HEK293 (cell line): ENCODE results near the gene ZNF607.

ENCODE experiments used
- BCL11B ChIP-seq: fragments of 450-650 bp; formaldehyde crosslinking; IDR thresholded peaks from 2 replicates; pipeline ENCODE4 v1.5.1; 2016; ENCODE audit warnings: low read depth, missing biosample characterization, missing genetic modification characterization
- KLF7 ChIP-seq: fragments of 450-650 bp; formaldehyde crosslinking; IDR thresholded peaks from 2 replicates; pipeline ENCODE4 v1.5.1; 2016; ENCODE audit warnings: missing biosample characterization, missing genetic modification characterization, borderline replicate concordance
- MZF1 ChIP-seq: fragments of 450-650 bp; formaldehyde crosslinking; IDR thresholded peaks from 2 replicates; pipeline ENCODE4 v1.5.1; 2017; ENCODE audit warnings: missing biosample characterization, missing genetic modification characterization, borderline replicate concordance
- SCRT1 ChIP-seq: fragments of 450-650 bp; formaldehyde crosslinking; IDR thresholded peaks from 2 replicates; pipeline ENCODE4 v1.5.1; 2016; ENCODE audit warnings: missing biosample characterization, missing genetic modification characterization, borderline replicate concordance
- SP3 ChIP-seq: fragments of 450-650 bp; formaldehyde crosslinking; IDR thresholded peaks from 2 replicates; pipeline ENCODE4 v1.5.1; 2016; ENCODE audit warnings: missing biosample characterization, missing genetic modification characterization
- TCF7L2 ChIP-seq: IDR thresholded peaks from 2 replicates; pipeline ENCODE4 v1.6.1; 2011; ENCODE audit warnings: low read depth, mild to moderate bottlenecking, inconsistent platforms, low read length, moderate library complexity, borderline replicate concordance
- ZBTB21 ChIP-seq: fragments of 450-650 bp; formaldehyde crosslinking; IDR thresholded peaks from 2 replicates; pipeline ENCODE4 v1.5.1; 2017; ENCODE audit warnings: missing biosample characterization, missing genetic modification characterization
- ZBTB48 ChIP-seq: fragments of 450-650 bp; formaldehyde crosslinking; IDR thresholded peaks from 2 replicates; pipeline ENCODE4 v1.5.1; 2016; ENCODE audit warnings: missing biosample characterization, missing genetic modification characterization
- ZFP37 ChIP-seq: fragments of 450-650 bp; formaldehyde crosslinking; IDR thresholded peaks from 2 replicates; pipeline ENCODE4 v1.5.1; 2016; ENCODE audit warnings: missing biosample characterization, missing genetic modification characterization
- ZNF146 ChIP-seq: fragments of 450-650 bp; formaldehyde crosslinking; IDR thresholded peaks from 2 replicates; pipeline ENCODE4 v1.5.1; 2016; ENCODE audit warnings: missing biosample characterization, missing genetic modification characterization
- ZNF335 ChIP-seq: fragments of 450-650 bp; formaldehyde crosslinking; conservative IDR thresholded peaks from 2 replicates; pipeline ENCODE4 v1.5.1; 2016; ENCODE audit warnings: missing biosample characterization, missing genetic modification characterization
- ZNF341 ChIP-seq: fragments of 450-650 bp; formaldehyde crosslinking; IDR thresholded peaks from 2 replicates; pipeline ENCODE4; 2016; ENCODE audit warnings: low read depth, missing biosample characterization, missing genetic modification characterization
- ZNF37A ChIP-seq: fragments of 450-650 bp; IDR thresholded peaks from 2 replicates; pipeline ENCODE4 v1.5.1; 2018; ENCODE audit warnings: missing biosample characterization, missing genetic modification characterization
- ZNF423 ChIP-seq: fragments of 450-650 bp; formaldehyde crosslinking; IDR thresholded peaks from 2 replicates; pipeline ENCODE4 v1.5.1; 2016; ENCODE audit warnings: missing biosample characterization, missing genetic modification characterization
- ZNF561 ChIP-seq: fragments of 450-650 bp; IDR thresholded peaks from 2 replicates; pipeline ENCODE4 v1.5.1; 2018; ENCODE audit warnings: missing biosample characterization, missing genetic modification characterization, borderline replicate concordance
- ZNF610 ChIP-seq: fragments of 450-650 bp; formaldehyde crosslinking; IDR thresholded peaks from 2 replicates; pipeline ENCODE4 v1.5.1; 2016; ENCODE audit warnings: missing biosample characterization, missing genetic modification characterization, borderline replicate concordance
- ZNF654 ChIP-seq: fragments of 450-650 bp; formaldehyde crosslinking; IDR thresholded peaks from 2 replicates; pipeline ENCODE4 v1.5.1; 2016; ENCODE audit warnings: low read depth, missing biosample characterization, missing genetic modification characterization
- ZSCAN23 ChIP-seq: fragments of 450-650 bp; formaldehyde crosslinking; IDR thresholded peaks from 2 replicates; pipeline ENCODE4 v1.5.1; 2016; ENCODE audit warnings: missing biosample characterization, missing genetic modification characterization
- TF ChIP-seq, protein P1 (sequence below): fragments of 450-650 bp; formaldehyde crosslinking; IDR thresholded peaks from 2 replicates; pipeline ENCODE4 v1.5.1; 2016; ENCODE audit warnings: missing biosample characterization, missing genetic modification characterization, borderline replicate concordance
- TF ChIP-seq, protein P2 (sequence below): fragments of 450-650 bp; formaldehyde crosslinking; IDR thresholded peaks from 2 replicates; pipeline ENCODE4 v1.5.1; 2016; ENCODE audit warnings: missing biosample characterization, missing genetic modification characterization
- TF ChIP-seq, protein P3 (sequence below): fragments of 450-650 bp; formaldehyde crosslinking; IDR thresholded peaks from 2 replicates; pipeline ENCODE4 v1.5.1; 2016; ENCODE audit warnings: missing biosample characterization, missing genetic modification characterization, low read depth
- TF ChIP-seq, protein P4 (sequence below): fragments of 450-650 bp; formaldehyde crosslinking; IDR thresholded peaks from 2 replicates; pipeline ENCODE4 v1.5.0; 2017; ENCODE audit warnings: missing biosample characterization, missing genetic modification characterization, borderline replicate concordance
- TF ChIP-seq, protein P5 (sequence below): fragments of 450-650 bp; formaldehyde crosslinking; IDR thresholded peaks from 2 replicates; pipeline ENCODE4 v1.5.1; 2016; ENCODE audit warnings: missing biosample characterization, missing genetic modification characterization
- TF ChIP-seq, protein P6 (sequence below): fragments of 450-650 bp; formaldehyde crosslinking; IDR thresholded peaks from 2 replicates; pipeline ENCODE4 v1.5.1; 2016; ENCODE audit warnings: missing biosample characterization, missing genetic modification characterization

The ZNF607 gene

DNA sequence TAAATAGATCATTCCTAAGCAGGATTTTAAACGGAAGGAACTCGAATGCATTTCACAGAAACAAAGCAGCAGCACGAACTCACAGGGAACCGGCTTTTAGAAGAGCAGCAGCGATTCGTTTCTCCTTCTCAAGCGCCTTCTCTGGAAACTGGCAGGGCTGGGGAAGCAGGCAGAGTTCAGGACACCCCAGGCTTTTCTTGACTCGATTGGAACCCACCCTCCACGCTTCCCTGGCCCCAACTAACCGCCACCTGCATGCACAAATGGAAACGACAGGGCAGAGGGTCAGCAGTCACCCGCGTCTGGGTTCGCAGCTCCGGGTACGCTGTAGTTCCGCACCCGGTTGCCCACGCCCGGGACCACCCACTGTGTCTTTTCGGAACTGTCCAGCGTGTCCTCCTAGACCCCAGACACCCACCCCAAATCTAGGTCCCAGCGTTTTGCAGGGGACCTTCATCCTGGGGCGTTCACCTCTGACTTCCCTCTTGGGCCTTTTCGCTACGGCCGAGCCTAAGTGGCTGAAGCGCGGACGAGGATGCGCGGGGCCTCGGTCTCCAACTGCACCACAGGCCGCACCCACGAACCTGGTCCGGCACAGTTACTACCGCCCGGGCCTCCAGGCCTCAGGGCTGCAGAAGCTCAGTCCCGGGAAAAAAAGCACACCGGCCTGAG is 64.8 kb downstream of the ZNF607 start (continued):
- no peak; the same call in 1 of the 2 replicates for TF ChIP-seq ZNF561
- TF ChIP-seq ZNF341 = peak; percentile 53
- TF ChIP-seq, protein P1, sequence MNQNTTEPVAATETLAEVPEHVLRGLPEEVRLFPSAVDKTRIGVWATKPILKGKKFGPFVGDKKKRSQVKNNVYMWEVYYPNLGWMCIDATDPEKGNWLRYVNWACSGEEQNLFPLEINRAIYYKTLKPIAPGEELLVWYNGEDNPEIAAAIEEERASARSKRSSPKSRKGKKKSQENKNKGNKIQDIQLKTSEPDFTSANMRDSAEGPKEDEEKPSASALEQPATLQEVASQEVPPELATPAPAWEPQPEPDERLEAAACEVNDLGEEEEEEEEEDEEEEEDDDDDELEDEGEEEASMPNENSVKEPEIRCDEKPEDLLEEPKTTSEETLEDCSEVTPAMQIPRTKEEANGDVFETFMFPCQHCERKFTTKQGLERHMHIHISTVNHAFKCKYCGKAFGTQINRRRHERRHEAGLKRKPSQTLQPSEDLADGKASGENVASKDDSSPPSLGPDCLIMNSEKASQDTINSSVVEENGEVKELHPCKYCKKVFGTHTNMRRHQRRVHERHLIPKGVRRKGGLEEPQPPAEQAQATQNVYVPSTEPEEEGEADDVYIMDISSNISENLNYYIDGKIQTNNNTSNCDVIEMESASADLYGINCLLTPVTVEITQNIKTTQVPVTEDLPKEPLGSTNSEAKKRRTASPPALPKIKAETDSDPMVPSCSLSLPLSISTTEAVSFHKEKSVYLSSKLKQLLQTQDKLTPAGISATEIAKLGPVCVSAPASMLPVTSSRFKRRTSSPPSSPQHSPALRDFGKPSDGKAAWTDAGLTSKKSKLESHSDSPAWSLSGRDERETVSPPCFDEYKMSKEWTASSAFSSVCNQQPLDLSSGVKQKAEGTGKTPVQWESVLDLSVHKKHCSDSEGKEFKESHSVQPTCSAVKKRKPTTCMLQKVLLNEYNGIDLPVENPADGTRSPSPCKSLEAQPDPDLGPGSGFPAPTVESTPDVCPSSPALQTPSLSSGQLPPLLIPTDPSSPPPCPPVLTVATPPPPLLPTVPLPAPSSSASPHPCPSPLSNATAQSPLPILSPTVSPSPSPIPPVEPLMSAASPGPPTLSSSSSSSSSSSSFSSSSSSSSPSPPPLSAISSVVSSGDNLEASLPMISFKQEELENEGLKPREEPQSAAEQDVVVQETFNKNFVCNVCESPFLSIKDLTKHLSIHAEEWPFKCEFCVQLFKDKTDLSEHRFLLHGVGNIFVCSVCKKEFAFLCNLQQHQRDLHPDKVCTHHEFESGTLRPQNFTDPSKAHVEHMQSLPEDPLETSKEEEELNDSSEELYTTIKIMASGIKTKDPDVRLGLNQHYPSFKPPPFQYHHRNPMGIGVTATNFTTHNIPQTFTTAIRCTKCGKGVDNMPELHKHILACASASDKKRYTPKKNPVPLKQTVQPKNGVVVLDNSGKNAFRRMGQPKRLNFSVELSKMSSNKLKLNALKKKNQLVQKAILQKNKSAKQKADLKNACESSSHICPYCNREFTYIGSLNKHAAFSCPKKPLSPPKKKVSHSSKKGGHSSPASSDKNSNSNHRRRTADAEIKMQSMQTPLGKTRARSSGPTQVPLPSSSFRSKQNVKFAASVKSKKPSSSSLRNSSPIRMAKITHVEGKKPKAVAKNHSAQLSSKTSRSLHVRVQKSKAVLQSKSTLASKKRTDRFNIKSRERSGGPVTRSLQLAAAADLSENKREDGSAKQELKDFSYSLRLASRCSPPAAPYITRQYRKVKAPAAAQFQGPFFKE (tag by site-specific recombination) = peak; percentile 89; the same call in 1 of the 2 replicates
- no peak for TF ChIP-seq ZNF37A (tag by site-specific recombination)
- no peak; the same call in 1 of the 2 replicates for TF ChIP-seq MZF1 (tag by site-specific recombination)
- 0 out of 2 replicates have a peak, but pooled peaks have one; percentile 43 for TF ChIP-seq ZNF146 (tag by site-specific recombination)
- peak; percentile 34; the same call in 1 of the 2 replicates for TF ChIP-seq ZNF423 (tag by site-specific recombination)
- TF ChIP-seq SCRT1 = no peak
- TF ChIP-seq SP3 (tag by site-specific recombination) = no peak
- peak; percentile 68; the same call in 1 of the 2 replicates for TF ChIP-seq ZSCAN23
- peak; percentile 62 for TF ChIP-seq ZBTB21 (tag by site-specific recombination)
- no peak for TF ChIP-seq ZNF610 (tag by site-specific recombination)
- TF ChIP-seq TCF7L2 = no peak
- TF ChIP-seq, protein P2, sequence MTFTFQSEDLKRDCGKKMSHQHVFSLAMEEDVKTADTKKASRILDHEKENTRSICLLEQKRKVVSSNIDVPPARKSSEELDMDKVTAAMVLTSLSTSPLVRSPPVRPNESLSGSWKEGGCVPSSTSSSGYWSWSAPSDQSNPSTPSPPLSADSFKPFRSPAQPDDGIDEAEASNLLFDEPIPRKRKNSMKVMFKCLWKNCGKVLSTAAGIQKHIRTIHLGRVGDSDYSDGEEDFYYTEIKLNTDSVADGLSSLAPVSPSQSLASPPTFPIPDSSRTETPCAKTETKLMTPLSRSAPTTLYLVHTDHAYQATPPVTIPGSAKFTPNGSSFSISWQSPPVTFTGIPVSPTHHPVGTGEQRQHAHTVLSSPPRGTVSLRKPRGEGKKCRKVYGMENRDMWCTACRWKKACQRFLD (tag by site-specific recombination) = no peak
- TF ChIP-seq, protein P3, sequence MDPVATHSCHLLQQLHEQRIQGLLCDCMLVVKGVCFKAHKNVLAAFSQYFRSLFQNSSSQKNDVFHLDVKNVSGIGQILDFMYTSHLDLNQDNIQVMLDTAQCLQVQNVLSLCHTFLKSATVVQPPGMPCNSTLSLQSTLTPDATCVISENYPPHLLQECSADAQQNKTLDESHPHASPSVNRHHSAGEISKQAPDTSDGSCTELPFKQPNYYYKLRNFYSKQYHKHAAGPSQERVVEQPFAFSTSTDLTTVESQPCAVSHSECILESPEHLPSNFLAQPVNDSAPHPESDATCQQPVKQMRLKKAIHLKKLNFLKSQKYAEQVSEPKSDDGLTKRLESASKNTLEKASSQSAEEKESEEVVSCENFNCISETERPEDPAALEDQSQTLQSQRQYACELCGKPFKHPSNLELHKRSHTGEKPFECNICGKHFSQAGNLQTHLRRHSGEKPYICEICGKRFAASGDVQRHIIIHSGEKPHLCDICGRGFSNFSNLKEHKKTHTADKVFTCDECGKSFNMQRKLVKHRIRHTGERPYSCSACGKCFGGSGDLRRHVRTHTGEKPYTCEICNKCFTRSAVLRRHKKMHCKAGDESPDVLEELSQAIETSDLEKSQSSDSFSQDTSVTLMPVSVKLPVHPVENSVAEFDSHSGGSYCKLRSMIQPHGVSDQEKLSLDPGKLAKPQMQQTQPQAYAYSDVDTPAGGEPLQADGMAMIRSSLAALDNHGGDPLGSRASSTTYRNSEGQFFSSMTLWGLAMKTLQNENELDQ (tag by site-specific recombination) = no peak
- TF ChIP-seq, protein P4, sequence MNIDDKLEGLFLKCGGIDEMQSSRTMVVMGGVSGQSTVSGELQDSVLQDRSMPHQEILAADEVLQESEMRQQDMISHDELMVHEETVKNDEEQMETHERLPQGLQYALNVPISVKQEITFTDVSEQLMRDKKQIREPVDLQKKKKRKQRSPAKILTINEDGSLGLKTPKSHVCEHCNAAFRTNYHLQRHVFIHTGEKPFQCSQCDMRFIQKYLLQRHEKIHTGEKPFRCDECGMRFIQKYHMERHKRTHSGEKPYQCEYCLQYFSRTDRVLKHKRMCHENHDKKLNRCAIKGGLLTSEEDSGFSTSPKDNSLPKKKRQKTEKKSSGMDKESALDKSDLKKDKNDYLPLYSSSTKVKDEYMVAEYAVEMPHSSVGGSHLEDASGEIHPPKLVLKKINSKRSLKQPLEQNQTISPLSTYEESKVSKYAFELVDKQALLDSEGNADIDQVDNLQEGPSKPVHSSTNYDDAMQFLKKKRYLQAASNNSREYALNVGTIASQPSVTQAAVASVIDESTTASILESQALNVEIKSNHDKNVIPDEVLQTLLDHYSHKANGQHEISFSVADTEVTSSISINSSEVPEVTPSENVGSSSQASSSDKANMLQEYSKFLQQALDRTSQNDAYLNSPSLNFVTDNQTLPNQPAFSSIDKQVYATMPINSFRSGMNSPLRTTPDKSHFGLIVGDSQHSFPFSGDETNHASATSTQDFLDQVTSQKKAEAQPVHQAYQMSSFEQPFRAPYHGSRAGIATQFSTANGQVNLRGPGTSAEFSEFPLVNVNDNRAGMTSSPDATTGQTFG (tag by site-specific recombination) = no peak
- TF ChIP-seq ZFP37 (tag by site-specific recombination) = peak; percentile 99; the same call in 1 of the 2 replicates
- 0 out of 2 replicates have a peak, but pooled peaks have one; percentile 15 for TF ChIP-seq BCL11B
- TF ChIP-seq ZNF654 (tag by site-specific recombination) = no peak
- peak; percentile 100 for TF ChIP-seq ZNF335 (tag by site-specific recombination)
- TF ChIP-seq, protein P5, sequence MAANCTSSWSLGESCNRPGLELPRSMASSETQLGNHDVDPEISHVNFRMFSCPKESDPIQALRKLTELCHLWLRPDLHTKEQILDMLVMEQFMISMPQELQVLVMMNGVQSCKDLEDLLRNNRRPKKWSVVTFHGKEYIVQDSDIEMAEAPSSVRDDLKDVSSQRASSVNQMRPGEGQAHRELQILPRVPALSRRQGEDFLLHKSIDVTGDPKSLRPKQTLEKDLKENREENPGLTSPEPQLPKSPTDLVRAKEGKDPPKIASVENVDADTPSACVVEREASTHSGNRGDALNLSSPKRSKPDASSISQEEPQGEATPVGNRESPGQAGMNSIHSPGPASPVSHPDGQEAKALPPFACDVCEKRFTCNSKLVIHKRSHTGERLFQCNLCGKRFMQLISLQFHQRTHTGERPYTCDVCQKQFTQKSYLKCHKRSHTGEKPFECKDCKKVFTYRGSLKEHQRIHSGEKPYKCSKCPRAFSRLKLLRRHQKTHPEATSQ (tag by site-specific recombination) = peak; percentile 73
- TF ChIP-seq, protein P6, sequence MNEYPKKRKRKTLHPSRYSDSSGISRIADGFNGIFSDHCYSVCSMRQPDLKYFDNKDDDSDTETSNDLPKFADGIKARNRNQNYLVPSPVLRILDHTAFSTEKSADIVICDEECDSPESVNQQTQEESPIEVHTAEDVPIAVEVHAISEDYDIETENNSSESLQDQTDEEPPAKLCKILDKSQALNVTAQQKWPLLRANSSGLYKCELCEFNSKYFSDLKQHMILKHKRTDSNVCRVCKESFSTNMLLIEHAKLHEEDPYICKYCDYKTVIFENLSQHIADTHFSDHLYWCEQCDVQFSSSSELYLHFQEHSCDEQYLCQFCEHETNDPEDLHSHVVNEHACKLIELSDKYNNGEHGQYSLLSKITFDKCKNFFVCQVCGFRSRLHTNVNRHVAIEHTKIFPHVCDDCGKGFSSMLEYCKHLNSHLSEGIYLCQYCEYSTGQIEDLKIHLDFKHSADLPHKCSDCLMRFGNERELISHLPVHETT (tag by site-specific recombination) = peak; percentile 73; the same call in 1 of the 2 replicates
- TF ChIP-seq KLF7 (tag by site-specific recombination) = peak; percentile 73; the same call in 1 of the 2 replicates
- TF ChIP-seq ZBTB48 = peak; percentile 59
